A549 (cell line): ENCODE data around the gene MSANTD3. TPM values are rescaled to one million over a fixed set of nuclear protein-coding genes. Genes with fewer than 3 reads are reported as not detected.

ENCODE experiments used
- ATAC-seq, 2 experiments: fragments of 200-7000 bp in 1 of 2; fragments of >200 bp in 1 of 2; cut with Nextera tagmentation in 1 of 2; cut with Tn5 transposase in 1 of 2; 3 replicates each; pipeline versions ENCODE4 v1.8.0 to v1.9.1; 2018 to 2020; ENCODE audit warnings: mild to moderate bottlenecking in 1 of 2, moderate library complexity in 1 of 2
- CTCF ChIA-PET: fragments of 300-600 bp; sonication (Branson Sonifier 250); formaldehyde crosslinking; extraction: SDS; loops from one replicate; lab custom pipeline; 2021; ENCODE audit warnings: antibody characterized with exemption, inconsistent platforms; lab: Yijun Ruan, JAX
- POLR2A ChIA-PET: fragments of 350-600 bp; formaldehyde crosslinking; extraction: SDS; loops from one replicate; lab custom pipeline; 2021; ENCODE audit warnings: antibody characterized with exemption, inconsistent platforms; lab: Yijun Ruan, JAX
- DNase-seq, 2 experiments: peaks; one replicate each; pipeline versions ENCODE4 v3.0.0 to v3.0.0-alpha.2; 2011 to 2016; ENCODE audit warnings: low read depth in 1 of 2, low spot score in 1 of 2
- FAIRE-seq: peaks from 2 replicates; lab custom pipeline; 2011; peaks lifted over from hg19 to GRCh38; lab: Jason Lieb, UNC
- H3K27ac ChIP-seq, 2 experiments: fragments of >200 bp; sonication (Bioruptor Twin); formaldehyde crosslinking; 3 replicates each; pipeline ENCODE4 v1.5.1; 2016 to 2017
- H3K4me1 ChIP-seq: fragments of >200 bp; sonication (Bioruptor Twin); formaldehyde crosslinking; 3 replicates; pipeline ENCODE4 v1.6.1; 2016
- H3K4me2 ChIP-seq: fragments of >200 bp; sonication (Bioruptor Twin); formaldehyde crosslinking; 3 replicates; pipeline ENCODE4 v1.6.1; 2016
- H3K4me3 ChIP-seq: fragments of >200 bp; sonication (Bioruptor Twin); formaldehyde crosslinking; 3 replicates; pipeline ENCODE4 v1.5.1; 2016
- H3K9me3 ChIP-seq: fragments of >200 bp; sonication (Bioruptor Twin); formaldehyde crosslinking; 3 replicates; pipeline ENCODE4 v1.6.1; 2016
- BHLHE40 ChIP-seq: IDR thresholded peaks from 2 replicates; pipeline ENCODE4 v1.6.1; 2012; ENCODE audit warnings: low read depth, low read length, inconsistent platforms
- CBX2 ChIP-seq: fragments of 200-600 bp; sonication (generic); IDR thresholded peaks from 2 replicates; pipeline ENCODE4 v1.6.1; 2016; ENCODE audit warnings: low read depth, mild to moderate bottlenecking, borderline replicate concordance
- CBX8 ChIP-seq: fragments of 200-600 bp; sonication (generic); IDR thresholded peaks from 2 replicates; pipeline ENCODE4 v1.6.1; 2016
- CEBPB ChIP-seq, 2 experiments: fragments of >200 bp in 1 of 2; sonication (Bioruptor Twin) in 1 of 2; formaldehyde crosslinking in 1 of 2; IDR thresholded peaks; 2 replicates each; pipeline ENCODE4 v1.6.1; 2012 to 2016
- CHD4 ChIP-seq: fragments of 200-600 bp; sonication (generic); IDR thresholded peaks from 2 replicates; pipeline ENCODE4 v1.6.1; 2016; ENCODE audit warnings: antibody characterized with exemption, mild to moderate bottlenecking, borderline replicate concordance
- FOSB ChIP-seq: fragments of 250-450 bp; sonication (Bioruptor Pico); IDR thresholded peaks from 2 replicates; pipeline ENCODE4 v1.5.0; 2020; ENCODE audit warnings: mild to moderate bottlenecking, moderate library complexity
- FOSL2 ChIP-seq, 2 experiments: fragments of 450-650 bp in 1 of 2; fragments of >200 bp in 1 of 2; sonication (Bioruptor Twin) in 1 of 2; formaldehyde crosslinking; IDR thresholded peaks; 2 replicates each; pipeline versions ENCODE4 v1.5.0 to v1.6.1; 2016 to 2020; ENCODE audit warnings: mild to moderate bottlenecking in 1 of 2, moderate library complexity in 1 of 2
- HOXA7 ChIP-seq: fragments of 250-450 bp; sonication (Bioruptor Pico); IDR thresholded peaks from 2 replicates; pipeline ENCODE4 v1.5.0; 2020; ENCODE audit warnings: mild to moderate bottlenecking, moderate library complexity
- HOXB5 ChIP-seq: fragments of 250-450 bp; sonication (Bioruptor Pico); IDR thresholded peaks from 2 replicates; pipeline ENCODE4 v1.5.0; 2020; ENCODE audit warnings: mild to moderate bottlenecking, moderate library complexity
- JUN ChIP-seq, 2 experiments: fragments of >200 bp; sonication (Bioruptor Twin); formaldehyde crosslinking; IDR thresholded peaks; 2 replicates in 1 of 2; 3 replicates in 1 of 2; pipeline ENCODE4 v1.6.1; 2016 to 2017
- KDM1A ChIP-seq: fragments of 200-600 bp; sonication (generic); IDR thresholded peaks from 2 replicates; pipeline ENCODE4 v1.6.1; 2016; ENCODE audit warnings: low read depth, mild to moderate bottlenecking
- KDM5A ChIP-seq: fragments of 200-600 bp; sonication (generic); IDR thresholded peaks from 2 replicates; pipeline ENCODE4 v1.6.1; 2016; ENCODE audit warnings: antibody characterized with exemption, mild to moderate bottlenecking
- MYC ChIP-seq: IDR thresholded peaks from 2 replicates; pipeline ENCODE4 v1.6.1; 2012; ENCODE audit warnings: mild to moderate bottlenecking, inconsistent platforms, low read length, improper control_type of control experiment, borderline replicate concordance
- NPAS2 ChIP-seq: fragments of 250-450 bp; sonication (Bioruptor Pico); IDR thresholded peaks from 2 replicates; pipeline ENCODE4 v1.8.0; 2022; ENCODE audit warnings: mild to moderate bottlenecking, moderate library complexity, borderline replicate concordance
- NR3C1 ChIP-seq: fragments of >200 bp; sonication (Bioruptor Twin); formaldehyde crosslinking; IDR thresholded peaks from 3 replicates; pipeline ENCODE4 v1.6.1; 2017
- PHF8 ChIP-seq: fragments of 200-600 bp; sonication (generic); IDR thresholded peaks from 2 replicates; pipeline ENCODE4 v1.6.1; 2016; ENCODE audit warnings: low read depth, mild to moderate bottlenecking, antibody characterized with exemption, moderate library complexity, borderline replicate concordance
- POLR2AphosphoS2 ChIP-seq: conservative IDR thresholded peaks from 2 replicates; pipeline ENCODE4 v1.6.1; 2012; ENCODE audit warnings: low read length, improper control_type of control experiment, inconsistent platforms
- RCOR1 ChIP-seq: fragments of 150-350 bp; IDR thresholded peaks from 2 replicates; pipeline ENCODE4 v1.6.1; 2014; ENCODE audit warnings: antibody characterized with exemption, low read length, low read depth
- RFX5 ChIP-seq: fragments of 450-650 bp; IDR thresholded peaks from 2 replicates; pipeline ENCODE4 v1.7.1; 2014; ENCODE audit warnings: antibody characterized with exemption, mild to moderate bottlenecking, moderate library complexity
- RNF2 ChIP-seq: fragments of 200-600 bp; sonication (generic); IDR thresholded peaks from 2 replicates; pipeline ENCODE4 v1.6.1; 2016; ENCODE audit warnings: low read depth, mild to moderate bottlenecking, antibody characterized with exemption, moderate library complexity, borderline replicate concordance
- SMC3 ChIP-seq: fragments of >200 bp; sonication (Bioruptor Twin); formaldehyde crosslinking; IDR thresholded peaks from 3 replicates; pipeline ENCODE4 v1.6.1; 2018; ENCODE audit warnings: inconsistent platforms
- SREBF2 ChIP-seq: fragments of 450-650 bp; IDR thresholded peaks from 2 replicates; pipeline ENCODE4 v1.6.1; 2014; ENCODE audit warnings: mild to moderate bottlenecking, moderate library complexity
- ZC3H11A ChIP-seq: fragments of 450-650 bp; IDR thresholded peaks from 2 replicates; pipeline ENCODE4 v1.6.1; 2014; ENCODE audit warnings: antibody characterized with exemption, mild to moderate bottlenecking
- ZFP36 ChIP-seq: fragments of 450-650 bp; IDR thresholded peaks from 2 replicates; pipeline ENCODE4 v1.6.1; 2014; ENCODE audit warnings: borderline replicate concordance; ENCODE audit not compliant: partially characterized antibody
- WGBS: methylation state at CpG from one replicate; pipeline ENCODE4 v1.1.6; 2017; ENCODE audit errors: missing lambda C conversion rate; 5-methylcytosine and 5-hydroxymethylcytosine counted together
- polyA plus RNA-seq, 4 experiments: library from polyadenylated mRNA; depleted of rRNA in 3 of 4; stranded (reverse); fragments of >200 nt; fragmentation: RNase III in 1 of 4; extraction: RNeasy Plus Mini Kit Qiagen cat#74134 plus additional on column Dnase treatment in 1 of 4; gene quantifications; 2 replicates in 3 of 4; 3 replicates in 1 of 4; pipeline ENCODE4 v1.2.3, GENCODE V29; 2011 to 2017
- TF ChIP-seq, protein P1 (sequence below): fragments of 200-600 bp; sonication (generic); IDR thresholded peaks from 2 replicates; pipeline ENCODE4 v1.6.1; 2016; ENCODE audit warnings: antibody characterized with exemption, mild to moderate bottlenecking, moderate library complexity
- TF ChIP-seq, protein P2 (sequence below): fragments of 450-650 bp; IDR thresholded peaks from 2 replicates; pipeline ENCODE4 v1.6.1; 2014; ENCODE audit warnings: antibody characterized with exemption
- TF ChIP-seq, protein P3 (sequence below): fragments of >200 bp; sonication (Bioruptor Twin); formaldehyde crosslinking; IDR thresholded peaks from 3 replicates; pipeline ENCODE4 v1.6.1; 2016
- TF ChIP-seq, protein P4 (sequence below): fragments of >200 bp; sonication (Bioruptor Twin); formaldehyde crosslinking; IDR thresholded peaks from 2 replicates; pipeline ENCODE4 v1.6.1; 2016
- TF ChIP-seq, protein P5 (sequence below): IDR thresholded peaks from 2 replicates; pipeline ENCODE4 v1.6.1; 2012
- TF ChIP-seq, protein P6 (sequence below): fragments of 150-350 bp; IDR thresholded peaks from 2 replicates; pipeline ENCODE4 v1.6.1; 2014; ENCODE audit warnings: low read depth, mild to moderate bottlenecking, low read length

MSANTD3 gene
- polyA plus RNA-seq, 2 of the 4 experiments (the other 2 are of a cell fraction), result 43.5 to 66.7 TPM

DNA sequence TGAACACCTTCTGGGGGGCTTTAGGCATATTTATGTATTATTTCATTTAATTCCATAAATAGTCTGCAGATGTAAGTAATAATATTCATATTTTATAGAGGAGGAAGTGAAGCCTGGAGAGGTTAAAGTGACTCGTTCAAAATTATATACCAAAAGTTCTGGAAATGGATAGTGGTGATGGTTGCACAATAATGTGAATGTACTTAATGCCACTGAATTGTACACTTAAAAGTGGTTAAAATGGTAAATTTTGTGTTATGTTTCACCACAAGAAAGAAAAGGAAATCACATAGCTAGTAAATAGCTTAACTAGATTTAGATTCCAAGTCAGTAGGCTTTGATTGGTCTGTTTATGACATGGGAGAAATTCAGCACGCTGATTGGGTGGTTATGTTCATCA, 33.0 kb downstream of the MSANTD3 start:
- no peak overlapping the region for H3K27ac ChIP-seq
- FAIRE-seq, result no peak
- H3K4me2 ChIP-seq, result no peak overlapping the region
- no peak overlapping the region for H3K4me3 ChIP-seq
- TF ChIP-seq, protein P1, sequence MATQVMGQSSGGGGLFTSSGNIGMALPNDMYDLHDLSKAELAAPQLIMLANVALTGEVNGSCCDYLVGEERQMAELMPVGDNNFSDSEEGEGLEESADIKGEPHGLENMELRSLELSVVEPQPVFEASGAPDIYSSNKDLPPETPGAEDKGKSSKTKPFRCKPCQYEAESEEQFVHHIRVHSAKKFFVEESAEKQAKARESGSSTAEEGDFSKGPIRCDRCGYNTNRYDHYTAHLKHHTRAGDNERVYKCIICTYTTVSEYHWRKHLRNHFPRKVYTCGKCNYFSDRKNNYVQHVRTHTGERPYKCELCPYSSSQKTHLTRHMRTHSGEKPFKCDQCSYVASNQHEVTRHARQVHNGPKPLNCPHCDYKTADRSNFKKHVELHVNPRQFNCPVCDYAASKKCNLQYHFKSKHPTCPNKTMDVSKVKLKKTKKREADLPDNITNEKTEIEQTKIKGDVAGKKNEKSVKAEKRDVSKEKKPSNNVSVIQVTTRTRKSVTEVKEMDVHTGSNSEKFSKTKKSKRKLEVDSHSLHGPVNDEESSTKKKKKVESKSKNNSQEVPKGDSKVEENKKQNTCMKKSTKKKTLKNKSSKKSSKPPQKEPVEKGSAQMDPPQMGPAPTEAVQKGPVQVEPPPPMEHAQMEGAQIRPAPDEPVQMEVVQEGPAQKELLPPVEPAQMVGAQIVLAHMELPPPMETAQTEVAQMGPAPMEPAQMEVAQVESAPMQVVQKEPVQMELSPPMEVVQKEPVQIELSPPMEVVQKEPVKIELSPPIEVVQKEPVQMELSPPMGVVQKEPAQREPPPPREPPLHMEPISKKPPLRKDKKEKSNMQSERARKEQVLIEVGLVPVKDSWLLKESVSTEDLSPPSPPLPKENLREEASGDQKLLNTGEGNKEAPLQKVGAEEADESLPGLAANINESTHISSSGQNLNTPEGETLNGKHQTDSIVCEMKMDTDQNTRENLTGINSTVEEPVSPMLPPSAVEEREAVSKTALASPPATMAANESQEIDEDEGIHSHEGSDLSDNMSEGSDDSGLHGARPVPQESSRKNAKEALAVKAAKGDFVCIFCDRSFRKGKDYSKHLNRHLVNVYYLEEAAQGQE, result no peak
- no peak for TF ChIP-seq PHF8
- no peak for TF ChIP-seq KDM1A
- TF ChIP-seq CEBPB (IDR thresholded peaks at IDR 0.05), result no peak
- no peak for TF ChIP-seq RCOR1
- TF ChIP-seq, protein P2, sequence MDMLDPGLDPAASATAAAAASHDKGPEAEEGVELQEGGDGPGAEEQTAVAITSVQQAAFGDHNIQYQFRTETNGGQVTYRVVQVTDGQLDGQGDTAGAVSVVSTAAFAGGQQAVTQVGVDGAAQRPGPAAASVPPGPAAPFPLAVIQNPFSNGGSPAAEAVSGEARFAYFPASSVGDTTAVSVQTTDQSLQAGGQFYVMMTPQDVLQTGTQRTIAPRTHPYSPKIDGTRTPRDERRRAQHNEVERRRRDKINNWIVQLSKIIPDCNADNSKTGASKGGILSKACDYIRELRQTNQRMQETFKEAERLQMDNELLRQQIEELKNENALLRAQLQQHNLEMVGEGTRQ, result no peak
- TF ChIP-seq JUN (IDR thresholded peaks at IDR 0.05), result no peak
- no peak for TF ChIP-seq CBX8
- no peak for TF ChIP-seq FOSL2 (IDR thresholded peaks at IDR 0.05)
- no peak for TF ChIP-seq FOSL2 (CRISPR knock-in tag; IDR thresholded peaks at IDR 0.05)
- TF ChIP-seq KDM5A, result no peak
- TF ChIP-seq, protein P3, sequence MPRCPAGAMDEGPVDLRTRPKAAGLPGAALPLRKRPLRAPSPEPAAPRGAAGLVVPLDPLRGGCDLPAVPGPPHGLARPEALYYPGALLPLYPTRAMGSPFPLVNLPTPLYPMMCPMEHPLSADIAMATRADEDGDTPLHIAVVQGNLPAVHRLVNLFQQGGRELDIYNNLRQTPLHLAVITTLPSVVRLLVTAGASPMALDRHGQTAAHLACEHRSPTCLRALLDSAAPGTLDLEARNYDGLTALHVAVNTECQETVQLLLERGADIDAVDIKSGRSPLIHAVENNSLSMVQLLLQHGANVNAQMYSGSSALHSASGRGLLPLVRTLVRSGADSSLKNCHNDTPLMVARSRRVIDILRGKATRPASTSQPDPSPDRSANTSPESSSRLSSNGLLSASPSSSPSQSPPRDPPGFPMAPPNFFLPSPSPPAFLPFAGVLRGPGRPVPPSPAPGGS, result no peak
- TF ChIP-seq POLR2AphosphoS2, result no peak
- TF ChIP-seq HOXB5 (CRISPR knock-in tag), result no peak
- TF ChIP-seq, protein P4, sequence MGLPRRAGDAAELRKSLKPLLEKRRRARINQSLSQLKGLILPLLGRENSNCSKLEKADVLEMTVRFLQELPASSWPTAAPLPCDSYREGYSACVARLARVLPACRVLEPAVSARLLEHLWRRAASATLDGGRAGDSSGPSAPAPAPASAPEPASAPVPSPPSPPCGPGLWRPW, result no peak
- no peak for TF ChIP-seq CHD4
- no peak for TF ChIP-seq NPAS2
- TF ChIP-seq RFX5, result no peak
- TF ChIP-seq SMC3, result no peak
- no peak for TF ChIP-seq MYC
- TF ChIP-seq FOSB (CRISPR knock-in tag), result no peak
- no peak for ATAC-seq
- peaks cover 9% of the 10 kb centered on the region; the same call in 2 of the 3 replicates for H3K4me1 ChIP-seq
- no peak for DNase-seq
- ChIA-PET CTCF (interaction anchor here (0.8 to 1.6 kb wide), 3 partner anchors 12 to 53 kb away, joined by 3 to 4 read pairs (median 3); no protein-coding TSS in a partner anchor), POLR2A (no interaction called here)
- H3K9me3 ChIP-seq, result no peaks in the 10 kb centered on the region
- 83% methylated on average over 2 of the region's 2 CpGs for WGBS

DNA sequence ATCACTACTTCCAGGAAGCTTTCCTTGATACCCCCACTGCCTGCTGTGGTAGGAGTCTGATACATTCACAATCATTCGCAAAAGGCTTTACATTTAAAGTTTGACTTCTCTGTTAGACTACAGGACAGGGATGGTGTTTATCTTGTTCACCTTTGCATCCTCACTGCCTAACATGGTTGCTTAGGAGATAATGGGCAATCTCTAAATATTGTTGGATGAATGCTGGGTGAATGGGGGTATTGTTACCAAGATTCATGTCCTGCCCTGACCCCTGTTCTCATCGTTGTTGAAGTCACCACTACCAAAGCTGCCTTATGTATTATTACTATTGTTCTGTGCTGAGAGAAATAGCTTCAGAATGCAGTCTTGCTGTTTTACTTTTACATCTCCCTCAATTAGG, 38.3 kb downstream of the MSANTD3 start:
- DNase-seq (no peak), ATAC-seq (no peak)
- no peak for TF ChIP-seq ZFP36
- TF ChIP-seq HOXB5 (CRISPR knock-in tag), result no peak
- no peak for TF ChIP-seq CBX2
- TF ChIP-seq ZC3H11A, result no peak
- TF ChIP-seq, protein P4, result no peak
- no peak for TF ChIP-seq NPAS2
- no peak for TF ChIP-seq RNF2
- no peak for TF ChIP-seq NR3C1
- TF ChIP-seq, protein P5, sequence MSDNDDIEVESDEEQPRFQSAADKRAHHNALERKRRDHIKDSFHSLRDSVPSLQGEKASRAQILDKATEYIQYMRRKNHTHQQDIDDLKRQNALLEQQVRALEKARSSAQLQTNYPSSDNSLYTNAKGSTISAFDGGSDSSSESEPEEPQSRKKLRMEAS, result no peak
- TF ChIP-seq, protein P6, sequence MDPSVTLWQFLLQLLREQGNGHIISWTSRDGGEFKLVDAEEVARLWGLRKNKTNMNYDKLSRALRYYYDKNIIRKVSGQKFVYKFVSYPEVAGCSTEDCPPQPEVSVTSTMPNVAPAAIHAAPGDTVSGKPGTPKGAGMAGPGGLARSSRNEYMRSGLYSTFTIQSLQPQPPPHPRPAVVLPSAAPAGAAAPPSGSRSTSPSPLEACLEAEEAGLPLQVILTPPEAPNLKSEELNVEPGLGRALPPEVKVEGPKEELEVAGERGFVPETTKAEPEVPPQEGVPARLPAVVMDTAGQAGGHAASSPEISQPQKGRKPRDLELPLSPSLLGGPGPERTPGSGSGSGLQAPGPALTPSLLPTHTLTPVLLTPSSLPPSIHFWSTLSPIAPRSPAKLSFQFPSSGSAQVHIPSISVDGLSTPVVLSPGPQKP, result no peak
- no peak for TF ChIP-seq KDM5A
- TF ChIP-seq RCOR1, result no peak
- no peak for TF ChIP-seq BHLHE40
- TF ChIP-seq FOSB (CRISPR knock-in tag), result no peak
- no peak for TF ChIP-seq KDM1A
- TF ChIP-seq SREBF2, result no peak
- TF ChIP-seq HOXA7, result no peak
- TF ChIP-seq, all 56 proteins: peak for 0
- POLR2A ChIA-PET, result no interaction called here
- CTCF ChIA-PET, result interaction anchor here (1.3 kb wide), 1 partner anchor 31 kb away, joined by 3 read pairs; no protein-coding TSS in a partner anchor
- peaks cover 9% of the 10 kb centered on the region; the same call in 1 of the 3 replicates for H3K4me1 ChIP-seq
- H3K4me2 ChIP-seq, result no peak overlapping the region
- WGBS, result 56% methylated on average over 2 of the region's 2 CpGs
- no peaks in the 10 kb centered on the region for H3K9me3 ChIP-seq
- H3K4me3 ChIP-seq, result no peak overlapping the region
- FAIRE-seq, result no peak
- no peak overlapping the region for H3K27ac ChIP-seq
